Urinary bladder (tissue), 4 donors: Measurements from ENCODE around the gene CCDC144A. TPM values are rescaled to one million over a fixed set of nuclear protein-coding genes. Genes with fewer than 3 reads are reported as not detected.
"Not testable (repeated sequence)": the region's sequence is repeated elsewhere in the genome, so short reads cannot be mapped to it uniquely, and the experiment has no call there.

ENCODE experiments used
- DNase-seq: peaks from one replicate; pipeline ENCODE4 v3.0.0-alpha.2; 2015; ENCODE audit errors: extremely low spot score
- H3K27ac ChIP-seq: one replicate; pipeline ENCODE4 v1.5.1; 2013; ENCODE audit warnings: low read depth, mild to moderate bottlenecking, moderate library complexity
- H3K36me3 ChIP-seq: one replicate; pipeline ENCODE4 v1.6.1; 2013; ENCODE audit warnings: mild to moderate bottlenecking, moderate library complexity; ENCODE audit not compliant: insufficient read depth
- H3K4me1 ChIP-seq: one replicate; pipeline ENCODE4 v1.6.1; 2013; ENCODE audit warnings: mild to moderate bottlenecking, moderate library complexity; ENCODE audit not compliant: insufficient read depth
- H3K4me3 ChIP-seq: one replicate; pipeline ENCODE4 v1.5.1; 2013; ENCODE audit warnings: low read depth, low read length
- WGBS: extraction: QIAGEN DNeasy Blood & Tissue Kit; methylation state at CpG from one replicate; pipeline ENCODE4 v1.1.7; 2013; 5-methylcytosine and 5-hydroxymethylcytosine counted together
- polyA plus RNA-seq: library from polyadenylated mRNA; stranded (reverse); fragments of 200-250 nt; gene quantifications from one replicate; pipeline ENCODE4 v1.2.3, GENCODE V29; 2013
- total RNA-seq: library from RNA; depleted of rRNA; stranded (reverse); fragments of >200 nt; gene quantifications from one replicate; pipeline ENCODE4 v1.2.3, GENCODE V29; 2014
- donor health status: healthy with polysubstance abuse.
- donor health status: healthy.

CCDC144A gene
- total and polyA plus RNA-seq, 2 donors, result 1.3 to 4.7 TPM

DNA sequence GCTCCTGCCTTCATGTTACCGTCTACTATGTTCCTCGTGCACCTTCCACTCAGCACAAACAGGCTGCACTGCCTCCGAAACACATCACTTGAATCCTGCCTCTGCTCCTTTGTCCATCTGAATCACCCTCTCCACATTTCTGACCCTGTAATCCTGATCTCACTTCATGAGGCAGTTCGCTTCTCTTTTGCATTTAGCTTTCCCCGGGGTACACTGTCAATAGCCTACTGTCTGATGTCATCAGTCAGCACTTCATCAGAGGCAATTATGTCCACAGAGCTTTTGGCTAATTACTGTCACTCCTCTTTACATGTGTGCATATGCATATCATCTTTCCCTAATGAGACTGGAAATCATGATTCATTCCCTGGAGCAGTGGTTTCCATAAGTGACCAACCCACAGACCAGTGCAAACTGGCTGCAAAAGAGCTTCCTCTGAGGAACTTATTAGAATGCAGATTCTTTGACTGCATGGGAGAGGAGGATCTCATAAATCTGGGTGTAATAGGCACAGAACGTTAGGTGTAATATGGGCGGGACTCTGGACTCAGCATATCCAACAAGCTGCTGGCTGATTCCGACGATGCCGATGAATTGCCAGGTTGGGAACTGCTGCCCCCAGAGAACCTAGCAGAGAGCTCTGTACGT lies 99.0 kb downstream of the CCDC144A start:
- H3K4me1 ChIP-seq, H3K27ac ChIP-seq, H3K4me3 ChIP-seq, H3K36me3 ChIP-seq, DNase-seq: not testable (repeated sequence)
- 92% methylated on average over 8 of the region's 11 CpGs for WGBS

DNA sequence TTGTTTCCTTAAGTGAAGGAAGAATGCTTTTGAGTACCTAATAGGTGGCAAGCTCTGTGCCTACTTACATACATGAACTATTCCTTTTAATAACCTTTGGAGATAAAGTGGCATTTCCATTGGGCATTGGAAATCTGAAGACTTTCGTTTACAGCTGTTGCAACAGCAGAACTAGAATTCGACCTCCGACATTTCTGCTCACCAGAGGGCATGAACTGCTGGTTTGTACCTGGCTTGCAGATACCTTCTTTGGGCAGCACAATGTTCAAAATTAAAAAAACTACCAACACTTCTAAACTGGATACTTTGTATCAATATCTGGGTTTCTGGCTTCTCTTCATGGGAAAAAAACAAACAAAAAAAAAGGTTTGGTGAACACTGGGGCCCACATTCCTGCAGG lies 99.6 kb downstream of the CCDC144A start:
- not testable (repeated sequence) for H3K27ac ChIP-seq, DNase-seq, H3K36me3 ChIP-seq, H3K4me3 ChIP-seq, H3K4me1 ChIP-seq
- 95% methylated on average over 3 of the region's 3 CpGs for WGBS

GRCh38 chr17:16790313-16790871 lies 100.4 kb downstream of the CCDC144A start:
- not testable (repeated sequence) for H3K27ac ChIP-seq, H3K36me3 ChIP-seq, H3K4me3 ChIP-seq, DNase-seq, H3K4me1 ChIP-seq
- 92% methylated on average over 7 of the region's 9 CpGs for WGBS

DNA sequence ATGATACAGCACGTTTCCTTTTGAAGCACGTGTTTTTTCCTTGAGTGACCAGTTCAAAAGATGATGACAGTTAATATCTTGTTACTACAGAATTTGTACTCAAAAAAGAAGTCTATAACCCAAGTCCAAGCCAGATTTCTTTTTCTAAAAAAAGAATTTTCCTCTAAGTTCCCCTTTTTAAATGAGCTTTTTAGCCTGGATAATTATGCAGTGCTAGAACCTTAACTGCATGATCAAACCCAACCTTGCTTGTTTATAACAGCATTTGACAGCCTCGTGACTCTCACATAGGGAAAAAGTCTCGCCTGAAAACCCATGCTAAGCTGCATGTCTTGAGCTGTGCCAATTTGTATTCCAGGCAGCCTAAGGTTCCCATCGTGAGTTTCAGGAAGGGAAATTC lies 104.2 kb downstream of the CCDC144A start:
- H3K27ac ChIP-seq, H3K36me3 ChIP-seq, H3K4me3 ChIP-seq, H3K4me1 ChIP-seq, DNase-seq: not testable (repeated sequence)
- 60% methylated on average over 3 of the region's 5 CpGs for WGBS

DNA sequence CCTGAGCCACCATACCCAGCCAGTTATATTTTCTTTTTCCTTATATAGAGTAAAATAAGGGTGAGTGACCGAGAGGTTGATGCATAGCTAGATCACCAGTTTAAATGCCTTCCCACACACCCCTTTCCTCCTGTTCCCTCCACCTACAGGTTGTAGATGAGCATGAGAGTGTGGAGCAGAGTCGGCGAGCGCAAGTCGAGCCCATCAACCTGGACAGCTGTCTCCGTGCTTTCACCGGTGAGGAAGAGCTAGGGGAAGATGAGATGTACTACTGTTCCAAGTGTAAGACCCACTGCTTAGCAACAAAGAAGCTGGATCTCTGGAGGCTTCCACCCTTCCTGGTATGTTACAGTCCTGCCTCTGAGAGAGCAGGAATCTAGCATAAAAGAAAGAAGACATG lies 105.9 kb downstream of the CCDC144A start:
- H3K36me3 ChIP-seq, DNase-seq, H3K4me3 ChIP-seq, H3K4me1 ChIP-seq, H3K27ac ChIP-seq: not testable (repeated sequence)
- 92% methylated on average over 6 of the region's 7 CpGs for WGBS

DNA sequence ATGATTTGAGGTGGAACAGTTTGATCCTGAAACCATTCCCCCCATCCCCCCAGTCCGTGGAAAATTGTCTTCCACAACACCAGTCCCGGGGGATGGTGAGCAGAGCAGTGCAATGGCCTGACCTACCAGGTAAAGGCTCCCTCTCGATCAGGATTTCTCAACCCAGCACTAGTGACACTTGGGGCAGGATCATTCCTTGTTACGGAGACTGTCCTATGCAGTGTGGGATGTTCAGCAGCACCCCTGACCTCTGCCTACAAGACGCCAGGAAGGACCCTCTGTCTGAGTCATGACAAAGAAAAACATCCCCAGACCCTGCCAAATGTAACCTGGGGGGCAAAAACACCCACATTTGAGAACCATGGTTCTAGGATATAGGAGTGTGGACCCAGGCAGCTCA lies 114.8 kb downstream of the CCDC144A start:
- not testable (repeated sequence) for H3K4me3 ChIP-seq, H3K36me3 ChIP-seq, DNase-seq, H3K27ac ChIP-seq, H3K4me1 ChIP-seq
- 79% methylated on average over 5 of the region's 5 CpGs for WGBS

- not testable (repeated sequence) for H3K4me1 ChIP-seq, H3K36me3 ChIP-seq, DNase-seq, H3K27ac ChIP-seq, H3K4me3 ChIP-seq
- 94% methylated on average over 4 of the region's 4 CpGs for whole genome bisulfite sequencing
These were observed 116.6 kb downstream of the CCDC144A start for GRCh38 chr17:16806599-16806998.

DNA sequence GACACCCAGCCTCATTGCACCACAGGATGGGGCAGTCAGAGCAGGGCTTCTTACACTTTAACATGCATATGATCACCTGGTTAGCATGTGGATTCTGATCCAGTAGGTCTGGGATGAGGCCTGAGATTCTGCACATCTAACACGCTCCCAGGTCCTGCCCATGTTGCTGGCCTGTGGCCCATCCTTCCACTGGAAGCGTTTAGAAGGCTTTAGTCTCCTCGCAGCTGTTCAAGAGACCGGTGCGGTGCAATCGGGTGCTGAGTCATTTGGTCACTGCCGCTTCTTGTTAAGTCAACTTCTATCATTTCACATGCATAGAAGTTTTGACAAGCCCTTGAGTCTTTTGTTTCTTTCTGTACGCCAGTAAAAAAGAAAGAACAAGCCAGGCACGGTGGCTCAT lies 117.6 kb downstream of the CCDC144A start:
- not testable (repeated sequence) for H3K36me3 ChIP-seq, DNase-seq, H3K4me3 ChIP-seq, H3K27ac ChIP-seq, H3K4me1 ChIP-seq
- 53% methylated on average over 8 of the region's 9 CpGs for WGBS

GRCh38 chr17:16810236-16810635 lies 120.2 kb downstream of the CCDC144A start:
- H3K27ac ChIP-seq, H3K36me3 ChIP-seq, H3K4me1 ChIP-seq, DNase-seq, H3K4me3 ChIP-seq: not testable (repeated sequence)
- WGBS, result 92% methylated on average over 5 of the region's 5 CpGs

DNA sequence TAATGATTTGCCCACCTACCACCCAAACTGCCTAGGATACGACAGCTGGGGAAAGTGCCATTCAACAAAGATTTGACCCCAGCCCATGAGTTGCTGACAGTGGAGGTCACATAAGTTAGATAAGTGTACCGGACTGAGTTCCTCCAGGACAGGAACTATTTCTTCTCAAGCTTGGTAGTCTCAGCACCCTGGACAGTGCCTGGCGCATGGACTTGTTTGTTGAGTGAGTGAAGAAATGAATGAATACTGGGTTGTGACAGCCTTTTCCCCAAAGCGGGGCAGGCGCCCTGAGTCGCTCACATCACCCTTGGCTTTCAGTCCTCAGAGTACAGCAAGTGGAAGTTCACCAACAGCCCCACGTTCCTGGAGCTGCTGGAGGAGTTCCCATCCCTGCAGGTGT lies 122.1 kb downstream of the CCDC144A start:
- H3K4me1 ChIP-seq, H3K4me3 ChIP-seq, H3K36me3 ChIP-seq, DNase-seq, H3K27ac ChIP-seq: not testable (repeated sequence)
- 28% methylated on average over 7 of the region's 7 CpGs for WGBS

- 75% methylated on average over 7 of the region's 7 CpGs for WGBS
- no peak for DNase-seq
These were observed 124.4 kb downstream of the CCDC144A start for GRCh38 chr17:16814439-16814838.

DNA sequence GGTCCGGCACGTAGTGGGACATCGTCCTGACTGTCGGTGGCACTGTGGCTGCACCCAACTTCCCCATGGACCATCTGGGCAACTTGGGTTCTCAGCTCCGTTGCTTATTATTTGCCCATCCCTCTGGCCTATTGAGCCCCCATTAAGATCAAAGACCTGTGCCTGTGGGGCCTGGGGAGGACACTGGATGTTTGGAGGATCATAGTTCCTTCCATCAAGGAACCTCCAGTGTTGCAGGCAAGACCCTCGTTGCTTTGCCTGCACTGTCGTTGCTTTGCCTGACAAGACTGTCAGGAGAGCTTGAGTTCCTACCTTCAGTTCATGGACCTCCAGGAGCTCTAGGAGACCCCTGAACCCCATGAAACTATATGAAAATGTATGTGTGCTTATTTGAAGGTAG lies 127.2 kb downstream of the CCDC144A start:
- WGBS, result 92% methylated on average over 7 of the region's 7 CpGs
- no peak for DNase-seq
- Histone ChIP-seq H3K27ac (no peak overlapping the region), H3K36me3 (no peaks in the 10 kb centered on the region), H3K4me1 (no peaks in the 10 kb centered on the region), H3K4me3 (no peak overlapping the region)

More at GRCh38 chr17:16814439-16814838, 124.4 kb downstream of the CCDC144A start:
- no peak overlapping the region for H3K4me3 ChIP-seq
- no peaks in the 10 kb centered on the region for H3K36me3 ChIP-seq
- H3K4me1 ChIP-seq, result no peaks in the 10 kb centered on the region
- no peak overlapping the region for H3K27ac ChIP-seq

GRCh38 chr17:16817940-16818339 lies 127.9 kb downstream of the CCDC144A start:
- not testable (repeated sequence) for DNase-seq, H3K36me3 ChIP-seq, H3K4me3 ChIP-seq, H3K27ac ChIP-seq, H3K4me1 ChIP-seq
- WGBS, result 92% methylated on average over 7 of the region's 7 CpGs

DNA sequence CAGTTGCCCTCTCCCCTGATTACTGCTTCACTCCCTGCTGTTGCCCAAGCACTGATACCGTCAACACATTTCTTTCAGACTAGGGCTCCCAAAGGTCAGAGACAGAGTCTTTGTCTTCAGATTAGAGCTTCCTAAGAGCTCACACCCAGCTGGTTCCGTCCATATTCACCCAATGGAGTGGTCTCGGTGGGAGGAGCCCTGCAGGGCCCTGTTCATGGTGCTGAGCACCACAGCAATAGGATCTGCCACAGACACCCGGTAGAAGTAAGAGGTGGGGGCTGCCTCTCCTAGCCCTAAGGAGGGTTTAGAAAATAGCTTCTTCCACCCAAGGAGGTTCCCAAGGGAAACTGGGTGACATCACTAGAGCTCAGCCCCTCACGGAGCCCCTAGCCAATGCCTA lies 128.3 kb downstream of the CCDC144A start:
- H3K4me1 ChIP-seq, result no peaks in the 10 kb centered on the region
- H3K27ac ChIP-seq, result no peak overlapping the region
- DNase-seq, result no peak
- no peaks in the 10 kb centered on the region for H3K36me3 ChIP-seq
- H3K4me3 ChIP-seq, result no peak overlapping the region
- 74% methylated on average over 5 of the region's 5 CpGs for WGBS
